Tibial artery (tissue), 4 donors: ENCODE results near the gene PRXL2B.

Experiments used
- DNase-seq, 2 donors: peaks; one replicate each; pipeline ENCODE4 v3.0.0-alpha.2; 2019
- H3K27ac ChIP-seq, 2 donors: fragments of 200-600 bp; sonication (generic) in 1 of 2; 1 replicate in 1 of 2; 2 replicates in 1 of 2; pipeline ENCODE4 v1.5.1; 2018 to 2019; ENCODE audit warnings: mild to moderate bottlenecking in 1 of 2
- H3K27me3 ChIP-seq, 2 donors: fragments of 200-600 bp; sonication (generic) in 1 of 2; one replicate each; pipeline versions ENCODE4 v1.5.1 to v1.6.0; 2016 to 2019
- H3K36me3 ChIP-seq, 3 donors: fragments of 200-600 bp; sonication (generic) in 2 of 3; one replicate each; pipeline ENCODE4 v1.5.1; 2016 to 2019; ENCODE audit warnings: mild to moderate bottlenecking in 2 of 3
- H3K4me1 ChIP-seq, 4 donors: fragments of 200-600 bp; sonication (generic) in 2 of 4; 1 replicate in 3 of 4; 2 replicates in 1 of 4; pipeline ENCODE4 v1.5.1; 2016 to 2019
- H3K4me3 ChIP-seq, 2 donors: fragments of 200-600 bp; sonication (generic) in 1 of 2; 1 replicate in 1 of 2; 2 replicates in 1 of 2; pipeline ENCODE4 v1.5.1; 2018 to 2019; ENCODE audit warnings: mild to moderate bottlenecking in 2 of 2
- H3K9me3 ChIP-seq, 3 donors: fragments of 200-600 bp; sonication (generic) in 1 of 3; one replicate each; pipeline ENCODE4 v1.5.1; 2016 to 2019
- CTCF ChIP-seq, 2 experiments: fragments of 200-600 bp in 1 of 2; fragments of 450-650 bp in 1 of 2; IDR thresholded peaks; one replicate each; pipeline ENCODE4 v1.5.1; 2017 to 2019; ENCODE audit warnings: antibody characterized with exemption in 2 of 2, mild to moderate bottlenecking in 1 of 2, moderate library complexity in 1 of 2
- intact Hi-C: fragments of 100-400 bp; cut with DNase I; formaldehyde crosslinking; loops from one replicate; pipeline ENCODE4 v1.15.0; 2023; ENCODE audit warnings: low total_unique reads

The PRXL2B gene

GRCh38 chr1:2605509-2606395 lies 19.2 kb downstream of the PRXL2B start:
- no peak overlapping the region for H3K4me3 ChIP-seq
- peak in 1 of 2 donors; percentile 61 for DNase-seq
- no peak for TF ChIP-seq CTCF (IDR thresholded peaks at IDR 0.05)
- intact Hi-C loops, result no loop called here
- no peaks in the 10 kb centered on the region for H3K36me3 ChIP-seq
- no peaks in the 10 kb centered on the region for H3K9me3 ChIP-seq
- H3K27me3 ChIP-seq, result peaks cover 0 to 76% of the 10 kb centered on the region in 2 donors
- peaks cover 0 to under 1% (median 0%) of the 10 kb centered on the region in 4 donors for H3K4me1 ChIP-seq
- H3K27ac ChIP-seq, result no peak overlapping the region

- Histone ChIP-seq H3K4me1 (peaks cover 0 to 6% (median 2%) of the 10 kb centered on the region in 4 donors), H3K27me3 (peaks cover 0 to 83% of the 10 kb centered on the region in 2 donors), H3K36me3 (no peaks in the 10 kb centered on the region), H3K4me3 (no peak overlapping the region), H3K27ac (no peak overlapping the region), H3K9me3 (no peaks in the 10 kb centered on the region)
- no peak for TF ChIP-seq CTCF (IDR thresholded peaks at IDR 0.05)
- intact Hi-C loops, result no loop called here
- peak in 1 of 2 donors; percentile 63 for DNase-seq
Observed at GRCh38 chr1:2606396-2606880, 19.9 kb downstream of the PRXL2B start.

- Histone ChIP-seq H3K36me3 (no peaks in the 10 kb centered on the region), H3K27ac (no peak overlapping the region), H3K9me3 (no peaks in the 10 kb centered on the region), H3K4me3 (no peak overlapping the region), H3K4me1 (peaks cover 0 to 6% (median 2%) of the 10 kb centered on the region in 4 donors), H3K27me3 (peaks cover 0 to 89% of the 10 kb centered on the region in 2 donors)
- no peak for DNase-seq
- intact Hi-C loops, result no loop called here
- TF ChIP-seq CTCF (IDR thresholded peaks at IDR 0.05), result no peak
Observed at GRCh38 chr1:2606881-2607621, 20.5 kb downstream of the PRXL2B start.

- H3K9me3 ChIP-seq, result no peaks in the 10 kb centered on the region
- peaks cover 0 to 6% (median 2%) of the 10 kb centered on the region in 4 donors for H3K4me1 ChIP-seq
- H3K27ac ChIP-seq, result no peak overlapping the region
- no peak for TF ChIP-seq CTCF (IDR thresholded peaks at IDR 0.05)
- intact Hi-C loops, result no loop called here
- H3K27me3 ChIP-seq, result peaks cover 0 to 93% of the 10 kb centered on the region in 2 donors
- H3K36me3 ChIP-seq, result no peaks in the 10 kb centered on the region
- no peak overlapping the region for H3K4me3 ChIP-seq
- no peak for DNase-seq
Observed at GRCh38 chr1:2607641-2608091, 21.1 kb downstream of the PRXL2B start.

- peaks cover 0 to 16% (median 16%) of the 10 kb centered on the region in 3 donors for H3K9me3 ChIP-seq
- H3K27me3 ChIP-seq, result peaks cover 0 to 82% of the 10 kb centered on the region in 2 donors
- no peaks in the 10 kb centered on the region for H3K36me3 ChIP-seq
- peaks cover 0 to 6% (median 2%) of the 10 kb centered on the region in 4 donors for H3K4me1 ChIP-seq
- intact Hi-C loops, result no loop called here
- TF ChIP-seq CTCF (IDR thresholded peaks at IDR 0.05), result no peak
- peak in 1 of 2 donors; percentile 62 for DNase-seq
- H3K4me3 ChIP-seq, result no peak overlapping the region
- H3K27ac ChIP-seq, result no peak overlapping the region
Observed at GRCh38 chr1:2609319-2610035, 22.9 kb downstream of the PRXL2B start.
